Ishikawa (cell line): ENCODE results near the gene CERS6.

Experiments used
- CEBPB ChIP-seq: IDR thresholded peaks from 2 replicates; pipeline ENCODE4 v1.6.1; 2012
- CREB1 ChIP-seq: IDR thresholded peaks from 2 replicates; pipeline ENCODE4 v1.6.1; 2012; ENCODE audit warnings: low read depth
- EGR1 ChIP-seq: IDR thresholded peaks from 2 replicates; pipeline ENCODE4 v1.6.1; 2012
- EP300 ChIP-seq: IDR thresholded peaks from 2 replicates; pipeline ENCODE4 v1.6.1; 2012; ENCODE audit warnings: borderline replicate concordance
- FOXM1 ChIP-seq: IDR thresholded peaks from 2 replicates; pipeline ENCODE4 v1.6.1; 2012; ENCODE audit warnings: low read depth, borderline replicate concordance
- MAX ChIP-seq: IDR thresholded peaks from 2 replicates; pipeline ENCODE4 v1.6.1; 2012
- NFIC ChIP-seq: IDR thresholded peaks from 2 replicates; pipeline ENCODE4 v1.6.1; 2012
- RAD21 ChIP-seq: IDR thresholded peaks from 2 replicates; pipeline ENCODE4 v1.6.1; 2012; ENCODE audit warnings: low read depth
- REST ChIP-seq: IDR thresholded peaks from 2 replicates; pipeline ENCODE4 v1.6.1; 2012; ENCODE audit warnings: low read depth, mild to moderate bottlenecking
- TAF1 ChIP-seq: IDR thresholded peaks from 2 replicates; pipeline ENCODE4 v1.6.1; 2012; ENCODE audit warnings: low read depth, mild to moderate bottlenecking
- TCF12 ChIP-seq: IDR thresholded peaks from 2 replicates; pipeline ENCODE4 v1.6.1; 2012; ENCODE audit warnings: low read depth
- TEAD4 ChIP-seq: IDR thresholded peaks from 2 replicates; pipeline ENCODE4 v1.6.1; 2012
- USF1 ChIP-seq: IDR thresholded peaks from 2 replicates; pipeline ENCODE4 v1.6.1; 2012
- YY1 ChIP-seq: IDR thresholded peaks from 2 replicates; pipeline ENCODE4 v1.6.1; 2012; ENCODE audit warnings: low read depth
- ZBTB7A ChIP-seq: IDR thresholded peaks from 2 replicates; pipeline ENCODE4 v1.6.1; 2012; ENCODE audit warnings: low read depth

Gene CERS6

GRCh38 chr2:168478206-168478605 lies 22.1 kb downstream of the CERS6 start:
- TF ChIP-seq EGR1 = no peak
- TF ChIP-seq ZBTB7A = no peak
- no peak for TF ChIP-seq EP300
- no peak for TF ChIP-seq TAF1
- no peak for TF ChIP-seq NFIC
- no peak for TF ChIP-seq TCF12
- TF ChIP-seq FOXM1 = no peak
- no peak for TF ChIP-seq USF1
- TF ChIP-seq YY1 = no peak

GRCh38 chr2:168480356-168480755 lies 24.3 kb downstream of the CERS6 start:
- TF ChIP-seq CEBPB = no peak
- no peak for TF ChIP-seq EP300
- no peak for TF ChIP-seq TCF12
- TF ChIP-seq FOXM1 = no peak
- no peak for TF ChIP-seq USF1
- no peak for TF ChIP-seq TAF1
- TF ChIP-seq ZBTB7A = no peak
- TF ChIP-seq REST = no peak
- no peak for TF ChIP-seq EGR1
- no peak for TF ChIP-seq TEAD4
- TF ChIP-seq RAD21 = no peak
- no peak for TF ChIP-seq CREB1
- TF ChIP-seq YY1 = no peak
- no peak for TF ChIP-seq MAX

- TF ChIP-seq NFIC (no peak), EP300 (no peak), CEBPB (no peak), TAF1 (no peak), REST (no peak), RAD21 (no peak), ZBTB7A (no peak), TCF12 (no peak), YY1 (no peak), EGR1 (no peak), FOXM1 (no peak), USF1 (no peak), CREB1 (no peak), TEAD4 (no peak), MAX (no peak)
These were observed 24.9 kb downstream of the CERS6 start for GRCh38 chr2:168480825-168481585.

- no peak for TF ChIP-seq EGR1
- TF ChIP-seq ZBTB7A = no peak
- TF ChIP-seq TAF1 = no peak
- no peak for TF ChIP-seq TCF12
- no peak for TF ChIP-seq CEBPB
- TF ChIP-seq REST = no peak
- TF ChIP-seq RAD21 = no peak
- TF ChIP-seq NFIC = no peak
- TF ChIP-seq EP300 = no peak
- no peak for TF ChIP-seq USF1
- TF ChIP-seq TEAD4 = no peak
- no peak for TF ChIP-seq YY1
- TF ChIP-seq FOXM1 = no peak
These were observed 26.2 kb downstream of the CERS6 start for GRCh38 chr2:168482269-168482668.
